H1 (cell line): Measurements from ENCODE around the gene CCNY. TPM values are rescaled to one million over a fixed set of nuclear protein-coding genes. Genes with fewer than 3 reads are reported as not detected.

Source experiments
- BRCA1 ChIP-seq: IDR thresholded peaks from 2 replicates; pipeline ENCODE4 v1.6.1; 2012; ENCODE audit warnings: low read depth, low read length, improper control_type of control experiment
- GABPA ChIP-seq: IDR thresholded peaks from 2 replicates; pipeline ENCODE4 v1.6.1; 2011; ENCODE audit warnings: mild to moderate bottlenecking, low read length, moderate library complexity, borderline replicate concordance; ENCODE audit not compliant: insufficient read depth
- polyA plus RNA-seq, 7 experiments: library from polyadenylated mRNA; depleted of rRNA in 3 of 7; stranded (reverse) in 5 of 7; unstranded in 2 of 7; fragments of >200 nt in 5 of 7; fragments of 200-250 nt in 2 of 7; gene quantifications; 1 replicate in 5 of 7; 2 replicates in 1 of 7; 4 replicates in 1 of 7; pipeline versions ENCODE4 v1.2.1 to v1.2.3, GENCODE V29; 2011 to 2013; ENCODE audit warnings: missing spikeins in 2 of 7, mixed read lengths in 2 of 7
- total RNA-seq: library from RNA; stranded (reverse); fragmentation: NEBNext Ultra II Directional; extraction: Animal tissue kit (Norgen Biotek cat#: 25700); gene quantifications from 2 replicates; pipeline ENCODE4 v1.2.1, GENCODE V29; 2021

The CCNY gene
- total and polyA plus RNA-seq, 2 of the 8 experiments (the other 6 are each of a cell fraction or from before 2014, with no cell fraction given), result 25.3 to 68.2 TPM

- TF ChIP-seq BRCA1 (no peak), GABPA (no peak)
Measured at GRCh38 chr10:35552650-35553342, 216.5 kb downstream of the CCNY start (continued).
